ENCODE measurements around the gene SBNO2. TPM values are rescaled to one million over a fixed set of nuclear protein-coding genes. Genes with fewer than 3 reads are reported as not detected.

Gene SBNO2
- total RNA-seq, 3 donors from 2014 or later: 58.0 to 86.6 (median 74.6) TPM

DNA sequence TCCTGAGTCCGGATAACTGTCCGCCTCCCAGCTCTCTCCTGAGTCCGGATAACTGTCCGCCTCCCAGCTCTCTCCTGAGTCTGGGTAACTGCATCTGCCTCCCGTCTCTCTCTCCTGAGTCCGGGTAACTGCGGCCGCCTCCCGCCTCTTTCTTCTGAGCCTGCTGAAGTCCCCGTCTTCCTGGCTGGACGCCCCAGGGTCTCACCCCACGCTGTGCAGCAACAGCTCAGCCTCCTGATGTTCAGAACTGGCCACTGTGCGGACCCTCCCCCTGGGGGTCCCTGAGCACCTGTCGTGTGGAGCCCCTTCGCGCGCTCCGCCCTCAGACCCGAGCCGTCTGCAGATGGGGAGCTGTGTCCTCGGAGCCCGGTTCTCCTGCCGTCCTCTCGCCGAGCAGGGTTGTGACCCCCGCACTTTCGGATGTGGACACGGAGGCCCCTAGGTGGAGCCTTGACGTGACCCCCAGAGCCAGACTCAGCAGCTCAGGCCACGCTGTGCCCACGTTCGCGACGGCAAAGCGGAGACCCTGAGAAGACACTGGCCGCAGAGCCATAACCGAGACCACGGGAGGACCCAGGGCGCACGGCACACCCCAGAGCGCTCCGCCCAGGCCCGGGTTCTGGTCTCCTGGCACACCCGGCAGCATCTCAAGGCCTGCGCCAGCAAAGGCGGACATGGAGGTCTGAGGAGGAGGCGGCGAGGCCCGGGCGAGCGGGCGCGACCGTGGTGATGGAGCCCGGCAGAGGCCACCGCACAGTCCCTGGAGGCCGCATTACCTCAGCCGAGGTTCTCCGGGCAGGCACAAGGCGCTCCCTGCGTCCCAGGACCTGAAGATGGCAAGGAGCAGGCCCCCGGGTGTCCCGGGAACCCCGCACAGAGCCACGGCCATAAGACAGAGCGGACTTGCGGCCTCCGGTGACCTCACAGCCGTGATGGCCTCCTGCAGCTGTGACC lies 15.9 kb downstream of the SBNO2 start:
- Histone ChIP-seq H3K4me1 (ENCODE audit: low read depth) (peaks cover 19% of the 10 kb centered on the region), H3K36me3 (ENCODE audit: low read depth) (no peaks in the 10 kb centered on the region), H3K4me3 (no peak overlapping the region), H3K9me3 (no peaks in the 10 kb centered on the region)
- DNase-seq: no peak
- intact Hi-C loops (cut with DNase I, micrococcal nuclease): no loop called here
- TF ChIP-seq, protein P1, sequence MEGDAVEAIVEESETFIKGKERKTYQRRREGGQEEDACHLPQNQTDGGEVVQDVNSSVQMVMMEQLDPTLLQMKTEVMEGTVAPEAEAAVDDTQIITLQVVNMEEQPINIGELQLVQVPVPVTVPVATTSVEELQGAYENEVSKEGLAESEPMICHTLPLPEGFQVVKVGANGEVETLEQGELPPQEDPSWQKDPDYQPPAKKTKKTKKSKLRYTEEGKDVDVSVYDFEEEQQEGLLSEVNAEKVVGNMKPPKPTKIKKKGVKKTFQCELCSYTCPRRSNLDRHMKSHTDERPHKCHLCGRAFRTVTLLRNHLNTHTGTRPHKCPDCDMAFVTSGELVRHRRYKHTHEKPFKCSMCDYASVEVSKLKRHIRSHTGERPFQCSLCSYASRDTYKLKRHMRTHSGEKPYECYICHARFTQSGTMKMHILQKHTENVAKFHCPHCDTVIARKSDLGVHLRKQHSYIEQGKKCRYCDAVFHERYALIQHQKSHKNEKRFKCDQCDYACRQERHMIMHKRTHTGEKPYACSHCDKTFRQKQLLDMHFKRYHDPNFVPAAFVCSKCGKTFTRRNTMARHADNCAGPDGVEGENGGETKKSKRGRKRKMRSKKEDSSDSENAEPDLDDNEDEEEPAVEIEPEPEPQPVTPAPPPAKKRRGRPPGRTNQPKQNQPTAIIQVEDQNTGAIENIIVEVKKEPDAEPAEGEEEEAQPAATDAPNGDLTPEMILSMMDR (IDR thresholded peaks at IDR 0.05): no peak
- ATAC-seq: no peak

DNA sequence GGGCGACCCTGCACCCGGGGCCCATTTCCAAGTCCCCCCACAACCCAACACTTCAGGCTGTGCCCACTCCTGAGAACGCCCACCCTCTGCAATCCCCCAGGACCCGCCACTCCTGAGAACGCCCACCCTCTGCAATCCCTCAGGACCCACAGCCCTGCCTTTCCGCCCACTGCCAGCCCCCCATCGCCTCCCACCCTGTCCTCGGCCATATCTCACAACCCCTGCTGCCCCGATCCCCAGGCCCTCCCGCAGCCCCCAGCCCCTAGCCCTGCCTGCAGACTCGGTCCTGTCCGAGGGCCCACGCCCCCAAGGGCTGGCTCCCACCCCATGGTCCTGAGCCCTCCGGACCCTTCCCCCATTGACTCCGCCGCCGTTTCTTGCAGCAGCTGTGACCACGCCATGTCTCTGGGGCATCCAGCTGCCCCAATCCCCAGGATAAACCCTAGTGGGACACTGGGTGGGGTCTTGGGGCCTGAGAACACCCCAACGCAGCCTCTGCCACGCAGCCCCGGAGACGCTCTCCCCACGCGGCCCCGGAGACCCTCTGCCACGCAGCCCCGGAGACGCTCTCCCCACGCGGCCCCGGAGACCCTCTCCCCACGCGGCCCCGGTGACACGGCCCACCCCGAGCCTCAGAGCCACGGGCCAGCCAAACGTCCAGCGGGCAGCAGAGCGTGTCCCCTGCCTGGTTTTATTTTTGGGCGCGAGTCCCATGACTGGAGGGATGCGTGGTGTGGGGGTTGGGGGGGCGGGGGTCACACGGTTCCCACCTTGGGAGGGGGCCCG lies 17.0 kb downstream of the SBNO2 start:
- H3K9me3 ChIP-seq: no peaks in the 10 kb centered on the region
- ATAC-seq: no peak
- H3K4me1 ChIP-seq (ENCODE audit: low read depth): peaks cover 19% of the 10 kb centered on the region
- H3K36me3 ChIP-seq (ENCODE audit: low read depth): no peaks in the 10 kb centered on the region
- DNase-seq: peak in 1 of 3 donors; percentile 58
- intact Hi-C loops (cut with DNase I, micrococcal nuclease): no loop called here
- no peak overlapping the region for H3K4me3 ChIP-seq
- TF ChIP-seq, protein P1 (IDR thresholded peaks at IDR 0.05): no peak

DNA sequence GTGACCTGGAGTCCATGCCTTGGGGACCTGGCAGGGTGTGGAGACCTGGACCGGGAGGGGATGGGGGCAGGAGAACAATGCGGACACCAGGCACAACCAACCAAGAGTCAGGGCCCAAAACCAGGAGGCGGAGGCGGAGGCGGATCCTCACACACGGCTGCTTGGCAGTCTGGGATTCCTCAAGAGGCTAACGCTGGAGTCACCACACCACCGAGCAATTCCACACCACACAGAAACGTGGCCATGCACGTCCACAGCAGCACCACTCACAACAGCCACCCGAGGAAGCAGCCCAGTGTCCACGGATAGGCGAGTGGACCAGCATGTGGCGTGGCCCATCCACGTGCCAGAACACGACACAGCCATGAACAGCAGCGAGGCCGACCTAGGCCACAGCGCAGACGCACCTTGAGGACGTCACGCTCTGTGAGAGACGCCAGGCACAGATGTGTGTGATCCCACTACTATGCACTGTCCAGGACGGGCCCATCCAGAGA lies 17.7 kb downstream of the SBNO2 start:
- ATAC-seq: no peak
- TF ChIP-seq, protein P1 (IDR thresholded peaks at IDR 0.05): no peak
- Histone ChIP-seq H3K4me1 (ENCODE audit: low read depth) (peaks cover 19% of the 10 kb centered on the region), H3K36me3 (ENCODE audit: low read depth) (no peaks in the 10 kb centered on the region), H3K4me3 (no peak overlapping the region), H3K9me3 (no peaks in the 10 kb centered on the region)
- peak in 1 of 3 donors; percentile 64 for DNase-seq
- intact Hi-C loops (cut with DNase I, micrococcal nuclease): no loop called here

- TF ChIP-seq, protein P1 (IDR thresholded peaks at IDR 0.05): no peak
- DNase-seq (peak in 1 of 3 donors; percentile 56), ATAC-seq (peak; percentile 63)
- intact Hi-C loops (cut with DNase I, micrococcal nuclease): no loop called here
- Histone ChIP-seq H3K36me3 (ENCODE audit: low read depth) (no peaks in the 10 kb centered on the region), H3K4me3 (no peak overlapping the region), H3K4me1 (ENCODE audit: low read depth) (peaks cover 19% of the 10 kb centered on the region), H3K9me3 (no peaks in the 10 kb centered on the region)
These were observed 18.4 kb downstream of the SBNO2 start for GRCh38 chr19:1155352-1156304.

Measured in mucosa of descending colon (tissue), 3 donors.